ENCODE results near the gene DCC. TPM values are rescaled to one million over a fixed set of nuclear protein-coding genes. Genes with fewer than 3 reads are reported as not detected.

The DCC gene
- total RNA-seq, 1 donor from 2014 or later, result not detected

DNA sequence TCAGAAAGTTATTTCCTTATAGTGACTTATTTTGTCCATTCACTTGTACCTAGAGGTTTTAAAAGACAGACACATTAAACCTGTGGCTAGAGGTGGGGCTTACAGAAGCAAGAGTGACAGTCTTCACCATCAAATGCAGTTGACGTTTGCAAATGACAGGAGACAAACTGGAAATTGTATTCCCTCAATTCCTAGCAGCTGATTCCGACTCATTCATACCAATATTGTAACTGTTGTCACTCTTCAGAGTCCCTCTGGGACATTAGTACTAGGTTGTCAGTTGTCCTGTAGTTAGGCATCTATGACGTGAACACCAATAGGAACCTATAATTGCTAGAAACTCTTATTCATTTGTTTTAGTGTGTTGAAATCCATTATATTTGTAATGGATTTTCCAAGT lies 794.7 kb downstream of the DCC start:
- Mint-ChIP-seq H3K27me3 (ENCODE audit: low read depth) (peaks cover 4% of the 10 kb centered on the region), H3K4me1 (ENCODE audit: low read depth) (no peaks in the 10 kb centered on the region), H3K9me3 (ENCODE audit: low read depth) (peaks cover 5% of the 10 kb centered on the region), H3K4me3 (ENCODE audit: unreplicated experiment) (no peak overlapping the region), H3K27ac (ENCODE audit: unreplicated experiment) (no peak overlapping the region), H3K36me3 (ENCODE audit: low read depth) (no peaks in the 10 kb centered on the region)
- no peak for DNase-seq (ENCODE audit: low spot score)
- TF ChIP-seq, protein P1, sequence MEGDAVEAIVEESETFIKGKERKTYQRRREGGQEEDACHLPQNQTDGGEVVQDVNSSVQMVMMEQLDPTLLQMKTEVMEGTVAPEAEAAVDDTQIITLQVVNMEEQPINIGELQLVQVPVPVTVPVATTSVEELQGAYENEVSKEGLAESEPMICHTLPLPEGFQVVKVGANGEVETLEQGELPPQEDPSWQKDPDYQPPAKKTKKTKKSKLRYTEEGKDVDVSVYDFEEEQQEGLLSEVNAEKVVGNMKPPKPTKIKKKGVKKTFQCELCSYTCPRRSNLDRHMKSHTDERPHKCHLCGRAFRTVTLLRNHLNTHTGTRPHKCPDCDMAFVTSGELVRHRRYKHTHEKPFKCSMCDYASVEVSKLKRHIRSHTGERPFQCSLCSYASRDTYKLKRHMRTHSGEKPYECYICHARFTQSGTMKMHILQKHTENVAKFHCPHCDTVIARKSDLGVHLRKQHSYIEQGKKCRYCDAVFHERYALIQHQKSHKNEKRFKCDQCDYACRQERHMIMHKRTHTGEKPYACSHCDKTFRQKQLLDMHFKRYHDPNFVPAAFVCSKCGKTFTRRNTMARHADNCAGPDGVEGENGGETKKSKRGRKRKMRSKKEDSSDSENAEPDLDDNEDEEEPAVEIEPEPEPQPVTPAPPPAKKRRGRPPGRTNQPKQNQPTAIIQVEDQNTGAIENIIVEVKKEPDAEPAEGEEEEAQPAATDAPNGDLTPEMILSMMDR (IDR thresholded peaks at IDR 0.05), result no peak

DNA sequence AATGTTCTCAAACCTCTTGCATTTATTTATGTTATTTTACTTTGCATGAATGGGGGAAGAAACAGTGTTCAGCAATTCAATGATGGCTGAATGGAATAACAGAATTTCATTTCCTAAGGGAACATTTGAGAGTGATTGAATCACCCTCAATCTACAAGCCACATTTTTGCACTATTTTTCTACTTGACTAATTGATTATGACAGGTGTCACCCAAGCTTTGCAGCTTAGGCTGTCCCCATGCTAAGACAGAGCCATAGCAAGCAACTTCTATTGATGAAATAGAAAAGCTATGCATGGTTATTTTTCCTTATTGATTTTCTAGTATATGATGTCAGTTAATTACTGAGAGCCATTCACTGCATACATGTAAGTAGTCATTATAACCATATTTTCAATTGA lies 795.7 kb downstream of the DCC start:
- peaks cover 5% of the 10 kb centered on the region for H3K9me3 Mint-ChIP-seq (ENCODE audit: low read depth)
- H3K4me1 Mint-ChIP-seq (ENCODE audit: low read depth), result no peaks in the 10 kb centered on the region
- H3K27me3 Mint-ChIP-seq (ENCODE audit: low read depth), result peaks cover 3% of the 10 kb centered on the region
- no peaks in the 10 kb centered on the region for H3K36me3 Mint-ChIP-seq (ENCODE audit: low read depth)
- H3K27ac Mint-ChIP-seq (ENCODE audit: unreplicated experiment), result no peak overlapping the region
- TF ChIP-seq, protein P1 (IDR thresholded peaks at IDR 0.05), result no peak
- no peak overlapping the region for H3K4me3 Mint-ChIP-seq (ENCODE audit: unreplicated experiment)
- no peak for DNase-seq (ENCODE audit: low spot score)

DNA sequence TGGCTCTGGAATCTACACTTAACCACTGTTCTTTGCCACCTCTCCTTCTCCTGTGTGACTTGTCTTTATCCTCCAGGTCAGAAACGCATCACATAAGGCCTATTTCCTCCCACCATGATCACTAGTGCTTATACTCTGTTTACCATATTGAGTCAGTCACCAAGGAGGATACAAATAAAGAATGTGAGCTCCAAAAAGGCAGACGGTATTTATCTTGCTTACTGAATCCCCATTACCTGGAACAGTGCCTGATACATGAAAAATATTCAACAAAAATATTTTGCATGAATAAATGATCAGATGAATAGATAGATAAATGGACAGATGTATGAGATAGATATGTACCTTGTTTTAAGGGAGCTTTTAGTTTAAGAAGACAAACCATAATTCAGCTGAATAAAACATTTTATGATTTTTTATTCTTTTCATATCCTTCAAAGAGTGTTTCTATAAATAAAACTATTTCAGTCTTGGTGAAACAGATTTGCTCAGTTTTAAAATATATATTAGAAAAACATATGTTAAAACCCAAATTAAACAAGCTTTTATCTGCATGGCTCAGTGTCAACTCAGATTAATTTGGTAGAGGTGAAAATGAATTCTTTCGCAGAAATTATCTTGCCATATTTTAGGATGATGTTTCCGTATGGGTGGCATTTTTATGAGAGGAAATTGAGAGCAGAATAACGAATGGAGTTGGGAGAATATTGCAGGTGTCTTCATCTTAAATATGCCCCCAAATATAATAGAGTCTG lies 799.9 kb downstream of the DCC start:
- H3K4me3 Mint-ChIP-seq (ENCODE audit: unreplicated experiment), result no peak overlapping the region
- H3K36me3 Mint-ChIP-seq (ENCODE audit: low read depth), result no peaks in the 10 kb centered on the region
- no peak for DNase-seq (ENCODE audit: low spot score)
- H3K4me1 Mint-ChIP-seq (ENCODE audit: low read depth), result no peaks in the 10 kb centered on the region
- TF ChIP-seq, protein P1 (IDR thresholded peaks at IDR 0.05), result no peak
- no peaks in the 10 kb centered on the region for H3K27me3 Mint-ChIP-seq (ENCODE audit: low read depth)
- peaks cover 3% of the 10 kb centered on the region for H3K9me3 Mint-ChIP-seq (ENCODE audit: low read depth)
- H3K27ac Mint-ChIP-seq (ENCODE audit: unreplicated experiment), result no peak overlapping the region

DNA sequence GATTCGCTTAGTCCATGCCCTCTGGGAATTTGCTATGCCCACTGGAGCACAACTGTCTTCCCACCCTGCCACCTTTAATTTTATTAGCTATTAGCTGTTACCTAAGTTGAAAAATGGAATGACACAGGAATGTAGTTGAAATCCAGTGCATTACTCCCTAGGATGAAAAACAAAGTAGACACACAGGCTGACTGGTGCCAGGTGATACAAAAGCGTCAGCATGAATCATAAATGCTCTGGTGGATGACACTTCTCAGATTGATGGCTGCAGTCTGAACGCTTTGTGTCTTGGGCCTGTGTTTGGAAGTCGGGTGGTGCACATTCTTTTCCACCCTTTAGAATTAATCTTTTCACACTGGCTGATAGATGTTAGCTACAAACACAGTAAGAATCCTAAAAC lies 802.0 kb downstream of the DCC start:
- TF ChIP-seq, protein P1 (IDR thresholded peaks at IDR 0.05), result no peak
- no peak overlapping the region for H3K27ac Mint-ChIP-seq (ENCODE audit: unreplicated experiment)
- no peaks in the 10 kb centered on the region for H3K36me3 Mint-ChIP-seq (ENCODE audit: low read depth)
- H3K9me3 Mint-ChIP-seq (ENCODE audit: low read depth), result peaks cover 3% of the 10 kb centered on the region
- DNase-seq (ENCODE audit: low spot score), result no peak
- H3K27me3 Mint-ChIP-seq (ENCODE audit: low read depth), result no peaks in the 10 kb centered on the region
- H3K4me3 Mint-ChIP-seq (ENCODE audit: unreplicated experiment), result no peak overlapping the region
- no peaks in the 10 kb centered on the region for H3K4me1 Mint-ChIP-seq (ENCODE audit: low read depth)

DNA sequence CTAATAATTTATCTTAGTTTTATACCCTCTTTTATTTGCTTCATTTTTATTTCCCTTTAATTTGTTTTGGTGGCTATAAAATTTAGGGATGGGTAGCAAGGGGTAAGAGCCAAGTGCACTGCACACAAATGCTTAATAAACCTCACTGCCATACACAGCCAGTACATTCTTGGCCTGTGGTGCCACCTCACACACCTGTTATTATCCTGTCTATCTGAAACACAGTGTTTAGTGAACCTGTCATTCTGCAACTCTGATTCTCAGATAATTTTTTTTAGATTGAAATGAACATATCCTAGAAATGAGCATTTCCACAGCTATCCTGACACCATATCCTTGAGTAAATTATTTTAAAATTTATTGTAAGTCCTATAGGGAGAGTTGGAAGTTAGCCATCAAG lies 807.5 kb downstream of the DCC start:
- Mint-ChIP-seq H3K9me3 (ENCODE audit: low read depth) (no peaks in the 10 kb centered on the region), H3K27me3 (ENCODE audit: low read depth) (peaks cover 2% of the 10 kb centered on the region), H3K27ac (ENCODE audit: unreplicated experiment) (no peak overlapping the region), H3K36me3 (ENCODE audit: low read depth) (no peaks in the 10 kb centered on the region), H3K4me1 (ENCODE audit: low read depth) (no peaks in the 10 kb centered on the region), H3K4me3 (ENCODE audit: unreplicated experiment) (no peak overlapping the region)
- no peak for DNase-seq (ENCODE audit: low spot score)
- TF ChIP-seq, protein P1 (IDR thresholded peaks at IDR 0.05), result no peak

Measured in chondrocyte (in vitro differentiated cells).